ENCODE data around the gene TNPO1. TPM values are rescaled to one million over a fixed set of nuclear protein-coding genes. Genes with fewer than 3 reads are reported as not detected.

TNPO1 gene
- total RNA-seq, 1 donor: 256 TPM

- H3K79me2 ChIP-seq (ENCODE audit: insufficient read depth, low read length): peaks cover 74% of the 10 kb centered on the region
- no peak overlapping the region for H2AFZ ChIP-seq (ENCODE audit: low read length)
- H3K4me2 ChIP-seq (ENCODE audit: insufficient read depth, low read length): no peak overlapping the region
- H3K4me3 ChIP-seq (ENCODE audit: insufficient read depth, low read length): no peak overlapping the region
- TF ChIP-seq, protein P1, sequence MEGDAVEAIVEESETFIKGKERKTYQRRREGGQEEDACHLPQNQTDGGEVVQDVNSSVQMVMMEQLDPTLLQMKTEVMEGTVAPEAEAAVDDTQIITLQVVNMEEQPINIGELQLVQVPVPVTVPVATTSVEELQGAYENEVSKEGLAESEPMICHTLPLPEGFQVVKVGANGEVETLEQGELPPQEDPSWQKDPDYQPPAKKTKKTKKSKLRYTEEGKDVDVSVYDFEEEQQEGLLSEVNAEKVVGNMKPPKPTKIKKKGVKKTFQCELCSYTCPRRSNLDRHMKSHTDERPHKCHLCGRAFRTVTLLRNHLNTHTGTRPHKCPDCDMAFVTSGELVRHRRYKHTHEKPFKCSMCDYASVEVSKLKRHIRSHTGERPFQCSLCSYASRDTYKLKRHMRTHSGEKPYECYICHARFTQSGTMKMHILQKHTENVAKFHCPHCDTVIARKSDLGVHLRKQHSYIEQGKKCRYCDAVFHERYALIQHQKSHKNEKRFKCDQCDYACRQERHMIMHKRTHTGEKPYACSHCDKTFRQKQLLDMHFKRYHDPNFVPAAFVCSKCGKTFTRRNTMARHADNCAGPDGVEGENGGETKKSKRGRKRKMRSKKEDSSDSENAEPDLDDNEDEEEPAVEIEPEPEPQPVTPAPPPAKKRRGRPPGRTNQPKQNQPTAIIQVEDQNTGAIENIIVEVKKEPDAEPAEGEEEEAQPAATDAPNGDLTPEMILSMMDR (IDR thresholded peaks at IDR 0.05; ENCODE audit: extremely low read depth, low read depth, low read length): no peak
- H3K4me1 ChIP-seq (ENCODE audit: insufficient read depth, low read length): no peaks in the 10 kb centered on the region
- no peaks in the 10 kb centered on the region for H3K9me3 ChIP-seq (ENCODE audit: low read depth, low read length)
- DNase-seq (ENCODE audit: insufficient read length, low spot score, missing footprints): no peak
- no peak overlapping the region for H3K27ac ChIP-seq (ENCODE audit: low read depth, low read length)
- peaks cover 15% of the 10 kb centered on the region for H4K20me1 ChIP-seq (ENCODE audit: insufficient read depth, low read length)
- no peaks in the 10 kb centered on the region for H3K27me3 ChIP-seq (ENCODE audit: insufficient read depth, low read length)
- peaks cover 93% of the 10 kb centered on the region for H3K36me3 ChIP-seq (ENCODE audit: insufficient read depth, low read length)
These were observed 72.9 kb downstream of the TNPO1 start for GRCh38 chr5:72889324-72889723.

GRCh38 chr5:72892846-72893245 is 76.4 kb downstream of the TNPO1 start:
- TF ChIP-seq, protein P1 (IDR thresholded peaks at IDR 0.05; ENCODE audit: extremely low read depth, low read depth, low read length): no peak
- DNase-seq (ENCODE audit: insufficient read length, low spot score, missing footprints): no peak
- Histone ChIP-seq H3K4me2 (ENCODE audit: insufficient read depth, low read length) (no peak overlapping the region), H3K9me3 (ENCODE audit: low read depth, low read length) (no peaks in the 10 kb centered on the region), H3K4me3 (ENCODE audit: insufficient read depth, low read length) (no peak overlapping the region), H2AFZ (ENCODE audit: low read length) (no peak overlapping the region), H3K27ac (ENCODE audit: low read depth, low read length) (no peak overlapping the region), H3K4me1 (ENCODE audit: insufficient read depth, low read length) (no peaks in the 10 kb centered on the region), H4K20me1 (ENCODE audit: insufficient read depth, low read length) (no peaks in the 10 kb centered on the region), H3K36me3 (ENCODE audit: insufficient read depth, low read length) (peaks cover 96% of the 10 kb centered on the region), H3K27me3 (ENCODE audit: insufficient read depth, low read length) (no peaks in the 10 kb centered on the region), H3K79me2 (ENCODE audit: insufficient read depth, low read length) (peaks cover 65% of the 10 kb centered on the region)

DNA sequence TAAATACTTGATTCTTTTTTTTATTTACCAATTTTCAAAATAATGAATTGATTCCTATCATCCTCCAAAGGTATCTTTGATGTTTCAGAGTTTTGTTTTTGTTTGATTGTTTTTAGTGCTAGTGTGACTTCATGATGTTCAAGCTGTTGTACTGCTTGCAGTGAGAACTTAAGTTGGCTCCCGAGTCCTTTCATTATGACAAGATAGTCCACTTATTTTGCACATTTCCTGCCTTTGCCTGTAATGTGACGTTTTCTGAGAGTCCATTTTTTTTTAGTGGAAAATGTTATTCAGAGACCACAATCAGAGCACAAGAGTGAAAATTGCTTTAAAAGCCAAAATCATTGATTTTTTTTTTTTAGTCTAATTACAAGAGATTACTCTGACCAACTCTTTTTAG is 79.3 kb downstream of the TNPO1 start:
- TF ChIP-seq, protein P1 (IDR thresholded peaks at IDR 0.05; ENCODE audit: extremely low read depth, low read depth, low read length): no peak
- no peak overlapping the region for H2AFZ ChIP-seq (ENCODE audit: low read length)
- H3K4me2 ChIP-seq (ENCODE audit: insufficient read depth, low read length): no peak overlapping the region
- no peak for DNase-seq (ENCODE audit: insufficient read length, low spot score, missing footprints)
- no peaks in the 10 kb centered on the region for H3K9me3 ChIP-seq (ENCODE audit: low read depth, low read length)
- peaks cover 97% of the 10 kb centered on the region for H3K36me3 ChIP-seq (ENCODE audit: insufficient read depth, low read length)
- H3K27ac ChIP-seq (ENCODE audit: low read depth, low read length): no peak overlapping the region
- H4K20me1 ChIP-seq (ENCODE audit: insufficient read depth, low read length): no peaks in the 10 kb centered on the region
- no peaks in the 10 kb centered on the region for H3K27me3 ChIP-seq (ENCODE audit: insufficient read depth, low read length)
- no peak overlapping the region for H3K4me3 ChIP-seq (ENCODE audit: insufficient read depth, low read length)
- H3K4me1 ChIP-seq (ENCODE audit: insufficient read depth, low read length): no peaks in the 10 kb centered on the region
- H3K79me2 ChIP-seq (ENCODE audit: insufficient read depth, low read length): peaks cover 52% of the 10 kb centered on the region

- Histone ChIP-seq H3K4me1 (ENCODE audit: insufficient read depth, low read length) (no peaks in the 10 kb centered on the region), H4K20me1 (ENCODE audit: insufficient read depth, low read length) (no peaks in the 10 kb centered on the region), H3K4me2 (ENCODE audit: insufficient read depth, low read length) (no peak overlapping the region), H3K4me3 (ENCODE audit: insufficient read depth, low read length) (no peak overlapping the region), H3K9me3 (ENCODE audit: low read depth, low read length) (no peaks in the 10 kb centered on the region), H2AFZ (ENCODE audit: low read length) (no peak overlapping the region), H3K27ac (ENCODE audit: low read depth, low read length) (no peak overlapping the region), H3K79me2 (ENCODE audit: insufficient read depth, low read length) (peaks cover 9% of the 10 kb centered on the region), H3K27me3 (ENCODE audit: insufficient read depth, low read length) (no peaks in the 10 kb centered on the region), H3K36me3 (ENCODE audit: insufficient read depth, low read length) (peaks cover 93% of the 10 kb centered on the region)
- no peak for DNase-seq (ENCODE audit: insufficient read length, low spot score, missing footprints)
- TF ChIP-seq, protein P1 (IDR thresholded peaks at IDR 0.05; ENCODE audit: extremely low read depth, low read depth, low read length): no peak
These were observed 90.3 kb downstream of the TNPO1 start for GRCh38 chr5:72906806-72907205.
